Fibroblast of pulmonary artery (primary cell): ENCODE results near the gene WWOX.

Experiments
- DNase-seq: peaks from one replicate; pipeline ENCODE4 v3.0.0-alpha.2; 2010; ENCODE audit warnings: low read depth
- H3K4me3 ChIP-seq: replicated peaks from 2 replicates; pipeline ENCODE4 v1.5.1; 2011; ENCODE audit warnings: low read depth, mild to moderate bottlenecking, control low read depth, low read length, moderate library complexity
- CTCF ChIP-seq: IDR thresholded peaks from 2 replicates; pipeline ENCODE4 v1.5.1; 2011; ENCODE audit warnings: mild to moderate bottlenecking, control low read depth, low read length, inconsistent platforms; ENCODE audit errors: missing control alignments

Gene WWOX

GRCh38 chr16:78656887-78657286 is 557.4 kb downstream of the WWOX start:
- no peak overlapping the region for H3K4me3 ChIP-seq
- no peak for TF ChIP-seq CTCF
- no peak for DNase-seq

GRCh38 chr16:78659216-78659615 is 559.8 kb downstream of the WWOX start:
- DNase-seq, result no peak
- TF ChIP-seq CTCF, result no peak
- H3K4me3 ChIP-seq, result no peak overlapping the region

DNA sequence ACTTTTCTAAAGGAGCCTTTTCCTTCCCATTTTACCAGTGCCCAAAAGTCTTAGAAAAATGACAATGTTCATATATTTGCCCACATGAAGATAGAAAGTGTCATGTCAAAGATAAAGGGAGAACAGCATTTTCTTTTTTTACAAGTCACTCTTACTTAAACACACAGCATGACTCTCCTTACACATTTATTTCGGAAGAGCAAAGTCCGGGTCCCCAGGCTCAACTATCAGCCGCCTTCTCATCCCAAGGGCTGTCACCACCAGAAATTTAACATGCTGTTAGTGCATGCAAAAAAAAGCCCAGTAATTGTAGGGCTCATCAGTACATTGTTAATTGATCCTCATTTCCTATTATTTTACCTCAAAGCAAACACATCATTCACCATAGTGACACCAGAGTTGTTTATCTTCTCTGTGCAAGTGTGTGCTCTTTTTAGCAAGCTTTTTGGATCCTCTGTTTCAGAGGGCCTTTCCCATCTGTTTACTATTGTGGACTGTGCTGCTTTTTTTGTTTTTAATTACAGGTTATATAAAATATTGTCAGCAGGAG is 560.3 kb downstream of the WWOX start:
- H3K4me3 ChIP-seq, result no peak overlapping the region
- no peak for TF ChIP-seq CTCF
- DNase-seq, result no peak

DNA sequence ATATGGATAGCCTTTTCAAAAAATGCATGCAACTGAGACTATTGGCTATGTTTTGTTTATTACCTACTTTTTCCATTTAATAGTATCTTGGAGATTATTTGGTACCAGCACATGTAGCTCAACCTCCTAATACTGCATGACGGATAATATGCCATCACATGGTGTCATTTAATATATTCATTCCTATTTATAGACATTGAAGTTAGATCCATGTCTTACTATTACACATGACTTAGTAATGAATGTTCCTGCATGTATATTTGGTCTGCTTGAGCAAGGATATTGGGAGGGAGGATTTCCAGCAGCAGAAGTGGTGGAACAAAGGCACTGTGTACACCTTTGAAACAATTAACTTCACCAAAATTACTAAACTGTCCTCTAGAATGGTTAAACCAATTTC is 561.3 kb downstream of the WWOX start:
- TF ChIP-seq CTCF, result no peak
- no peak for DNase-seq
- H3K4me3 ChIP-seq, result no peak overlapping the region

GRCh38 chr16:78663690-78664089 is 564.2 kb downstream of the WWOX start:
- DNase-seq, result no peak
- no peak overlapping the region for H3K4me3 ChIP-seq
- no peak for TF ChIP-seq CTCF

DNA sequence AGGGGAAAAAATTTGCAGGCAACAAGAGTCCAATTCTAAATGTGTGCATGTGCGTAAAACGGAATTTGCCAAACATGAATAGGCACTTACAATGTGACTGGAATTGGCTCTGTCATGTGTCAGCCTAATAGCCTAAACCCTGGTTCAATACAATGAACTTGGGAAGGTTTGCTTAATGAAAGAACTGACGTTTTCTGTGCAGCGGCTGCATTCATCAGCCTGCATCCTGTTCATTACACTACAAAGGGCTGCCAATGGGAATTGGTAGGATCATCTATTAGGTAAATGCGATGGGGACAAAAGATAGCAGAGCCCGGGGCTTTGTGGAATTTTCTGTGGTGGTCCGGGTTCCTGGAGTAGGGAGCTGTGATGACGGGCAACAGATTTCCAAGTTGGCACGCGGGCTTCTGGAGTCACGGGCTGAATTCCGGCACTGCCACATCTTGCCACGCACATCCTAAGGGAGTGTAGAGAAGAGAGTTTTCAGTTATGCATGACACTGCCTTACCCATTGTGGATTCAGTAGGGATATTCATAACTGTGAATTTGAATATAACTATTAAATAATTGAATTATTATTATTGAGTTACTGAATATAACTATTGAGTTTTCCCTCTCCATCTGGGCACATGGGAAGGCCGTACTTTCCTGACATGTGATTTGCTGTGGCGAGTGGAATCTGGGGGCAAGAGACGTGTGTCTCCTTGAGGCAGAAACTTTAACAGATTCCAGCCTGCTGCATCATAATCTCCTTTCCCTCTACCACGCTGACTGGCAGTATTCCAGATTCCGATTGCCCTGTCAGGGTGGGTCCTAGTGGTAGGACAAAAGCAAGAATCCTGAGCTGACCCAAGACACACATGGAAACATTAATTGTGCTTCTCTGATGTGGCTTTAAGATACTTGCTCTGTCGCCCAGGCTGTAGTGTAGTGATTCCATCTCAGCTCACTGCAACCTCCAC is 565.6 kb downstream of the WWOX start:
- H3K4me3 ChIP-seq, result no peak overlapping the region
- DNase-seq, result no peak
- TF ChIP-seq CTCF, result no peak
